Neuron (in vitro differentiated cells): ENCODE data around the gene MALAT1.

Experiments used
- H2AFZ ChIP-seq: one replicate; pipeline ENCODE4 v1.6.1; 2013; ENCODE audit warnings: low read depth, mild to moderate bottlenecking, inconsistent platforms, low read length, moderate library complexity
- H3K27me3 ChIP-seq: one replicate; pipeline ENCODE4 v1.6.1; 2013; ENCODE audit warnings: low read length; ENCODE audit not compliant: insufficient read depth
- H3K36me3 ChIP-seq: one replicate; pipeline ENCODE4 v1.6.1; 2013; ENCODE audit warnings: low read length; ENCODE audit not compliant: insufficient read depth
- H3K4me1 ChIP-seq: one replicate; pipeline ENCODE4 v1.6.1; 2013; ENCODE audit warnings: low read length; ENCODE audit not compliant: insufficient read depth
- H3K4me3 ChIP-seq: 2 replicates; pipeline ENCODE4 v1.5.1; 2013; ENCODE audit warnings: mild to moderate bottlenecking, low read length, moderate library complexity
- H3K9me3 ChIP-seq: one replicate; pipeline ENCODE4 v1.6.1; 2013; ENCODE audit warnings: low read length

MALAT1 gene

DNA sequence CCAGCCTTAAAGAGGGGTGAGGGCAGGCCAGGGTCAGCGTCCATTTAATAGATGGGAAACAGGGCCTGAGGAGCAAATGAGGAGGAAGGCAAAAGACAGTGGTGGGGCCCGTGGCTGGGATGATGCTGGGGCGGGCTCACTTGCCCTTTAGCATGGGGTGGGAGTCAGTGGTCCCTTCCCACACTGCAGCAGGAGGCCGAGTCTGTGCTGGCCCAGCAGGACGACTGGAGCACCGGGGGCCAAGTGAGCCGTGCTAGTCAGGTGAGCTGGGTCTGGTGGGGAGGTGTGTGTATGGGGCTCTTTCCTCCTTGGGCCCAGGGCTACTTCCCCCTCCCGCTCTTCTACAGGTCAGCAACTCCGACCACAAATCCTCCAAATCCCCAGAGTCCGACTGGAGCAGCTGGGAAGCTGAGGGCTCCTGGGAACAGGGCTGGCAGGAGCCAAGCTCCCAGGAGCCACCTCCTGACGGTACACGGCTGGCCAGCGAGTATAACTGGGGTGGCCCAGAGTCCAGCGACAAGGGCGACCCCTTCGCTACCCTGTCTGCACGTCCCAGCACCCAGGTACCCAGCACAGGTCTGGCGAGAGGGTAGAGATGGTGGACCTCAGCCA, 38.9 kb downstream of the MALAT1 start:
- Histone ChIP-seq H2AFZ (no peak overlapping the region), H3K36me3 (peaks cover 46% of the 10 kb centered on the region), H3K27me3 (no peaks in the 10 kb centered on the region)

DNA sequence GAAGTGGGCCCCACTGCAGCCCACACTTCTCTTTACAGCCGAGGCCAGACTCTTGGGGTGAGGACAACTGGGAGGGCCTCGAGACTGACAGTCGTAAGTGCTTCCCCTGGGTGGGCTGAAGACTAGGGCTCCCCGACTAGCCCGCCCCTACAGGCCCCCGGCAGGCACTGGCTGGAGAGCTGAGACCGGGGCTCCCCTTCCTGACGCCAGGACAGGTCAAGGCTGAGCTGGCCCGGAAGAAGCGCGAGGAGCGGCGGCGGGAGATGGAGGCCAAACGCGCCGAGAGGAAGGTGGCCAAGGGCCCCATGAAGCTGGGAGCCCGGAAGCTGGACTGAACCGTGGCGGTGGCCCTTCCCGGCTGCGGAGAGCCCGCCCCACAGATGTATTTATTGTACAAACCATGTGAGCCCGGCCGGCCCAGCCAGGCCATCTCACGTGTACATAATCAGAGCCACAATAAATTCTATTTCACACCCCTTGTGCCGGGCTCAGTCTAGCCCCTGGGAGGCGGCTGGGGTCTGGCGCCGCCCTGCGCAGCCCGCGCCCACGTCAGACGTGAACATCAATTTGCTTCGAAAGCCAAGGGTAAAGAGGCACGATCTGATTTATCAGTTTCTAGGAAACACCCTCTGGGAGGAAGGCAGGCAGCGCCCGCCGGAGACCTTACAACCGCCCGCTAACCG, 39.5 kb downstream of the MALAT1 start:
- no peak overlapping the region for H3K4me3 ChIP-seq
- H3K27me3 ChIP-seq, result no peaks in the 10 kb centered on the region
- no peaks in the 10 kb centered on the region for H3K4me1 ChIP-seq
- H2AFZ ChIP-seq, result no peak overlapping the region
- no peaks in the 10 kb centered on the region for H3K9me3 ChIP-seq
- peaks cover 48% of the 10 kb centered on the region for H3K36me3 ChIP-seq

More for the DNA sequence above, 38.9 kb downstream of the MALAT1 start:
- H3K4me3 ChIP-seq, result no peak overlapping the region
- H3K4me1 ChIP-seq, result no peaks in the 10 kb centered on the region
- no peaks in the 10 kb centered on the region for H3K9me3 ChIP-seq

DNA sequence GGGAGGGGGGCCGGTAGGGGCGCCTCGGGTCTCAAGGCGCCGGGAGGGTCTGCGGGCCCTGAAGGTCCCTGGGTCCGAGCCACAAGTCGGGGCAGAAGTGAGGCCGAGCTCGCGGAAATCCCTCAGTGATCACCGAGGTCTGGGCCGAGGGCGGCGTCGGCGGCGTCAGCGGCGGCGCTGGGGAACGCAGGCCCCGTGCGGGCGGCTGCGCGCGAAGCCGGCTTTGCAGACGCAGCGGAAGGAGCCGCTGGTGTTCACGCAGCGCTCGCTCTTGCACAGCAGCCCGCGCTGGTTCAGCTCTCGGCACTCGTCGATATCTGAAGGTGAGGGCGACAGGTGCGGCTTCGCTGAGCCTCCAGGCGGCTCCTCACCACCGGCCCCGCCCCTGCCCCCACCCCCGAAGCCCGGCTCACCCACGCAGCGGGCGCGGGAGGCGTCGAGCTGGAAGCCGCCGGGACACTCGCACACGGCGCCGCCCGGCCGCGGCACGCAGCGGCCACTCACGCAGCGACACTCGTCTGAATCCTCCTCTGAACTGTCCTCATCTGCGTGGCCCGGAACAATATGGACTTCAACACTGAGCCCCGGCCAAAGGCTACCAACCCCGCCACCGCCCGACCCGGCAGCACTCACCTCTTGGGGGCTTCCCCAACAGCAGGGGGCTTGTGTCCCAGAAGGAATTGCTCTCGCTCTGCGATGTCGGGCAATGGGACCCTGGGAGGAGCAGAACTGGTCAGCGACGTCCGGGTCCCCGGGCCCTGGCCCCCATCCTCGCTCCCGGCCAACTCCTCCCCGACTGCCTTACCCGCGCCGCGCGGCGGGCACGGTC, 40.3 kb downstream of the MALAT1 start:
- H3K4me1 ChIP-seq, result no peaks in the 10 kb centered on the region
- no peaks in the 10 kb centered on the region for H3K9me3 ChIP-seq
- no peak overlapping the region for H3K4me3 ChIP-seq
- peaks cover 49% of the 10 kb centered on the region for H3K36me3 ChIP-seq
- no peak overlapping the region for H2AFZ ChIP-seq
- H3K27me3 ChIP-seq, result no peaks in the 10 kb centered on the region

DNA sequence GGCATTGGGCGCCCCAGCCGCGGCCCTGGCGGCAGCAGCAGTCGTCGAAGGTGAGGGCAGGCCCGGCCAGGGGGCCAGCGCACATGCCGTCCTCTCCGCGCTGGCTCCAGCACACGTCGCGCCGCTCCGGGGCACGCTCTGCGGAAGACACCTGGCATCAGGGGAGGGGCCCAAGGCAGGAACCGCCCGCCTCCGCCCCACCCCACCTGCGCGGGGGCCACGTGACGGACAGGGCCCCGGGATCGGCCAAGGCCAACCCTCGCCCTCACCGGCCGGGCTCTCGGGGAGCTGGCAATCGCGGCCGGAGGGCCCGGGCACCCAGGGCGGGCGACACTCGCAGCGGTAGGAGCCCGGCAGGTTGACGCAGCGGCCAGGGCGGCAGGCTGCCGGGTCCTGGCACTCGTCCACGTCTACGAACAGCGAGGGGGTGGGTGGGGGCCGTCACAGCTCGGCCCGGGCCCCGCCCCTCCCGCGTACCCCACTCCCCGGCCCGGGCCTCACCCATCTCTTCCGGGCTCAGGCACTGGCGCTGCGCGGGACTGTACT, 41.0 kb downstream of the MALAT1 start:
- no peaks in the 10 kb centered on the region for H3K9me3 ChIP-seq
- H3K4me1 ChIP-seq, result no peaks in the 10 kb centered on the region
- peaks cover 47% of the 10 kb centered on the region for H3K36me3 ChIP-seq
- H3K27me3 ChIP-seq, result no peaks in the 10 kb centered on the region
- H3K4me3 ChIP-seq, result no peak overlapping the region
- no peak overlapping the region for H2AFZ ChIP-seq

DNA sequence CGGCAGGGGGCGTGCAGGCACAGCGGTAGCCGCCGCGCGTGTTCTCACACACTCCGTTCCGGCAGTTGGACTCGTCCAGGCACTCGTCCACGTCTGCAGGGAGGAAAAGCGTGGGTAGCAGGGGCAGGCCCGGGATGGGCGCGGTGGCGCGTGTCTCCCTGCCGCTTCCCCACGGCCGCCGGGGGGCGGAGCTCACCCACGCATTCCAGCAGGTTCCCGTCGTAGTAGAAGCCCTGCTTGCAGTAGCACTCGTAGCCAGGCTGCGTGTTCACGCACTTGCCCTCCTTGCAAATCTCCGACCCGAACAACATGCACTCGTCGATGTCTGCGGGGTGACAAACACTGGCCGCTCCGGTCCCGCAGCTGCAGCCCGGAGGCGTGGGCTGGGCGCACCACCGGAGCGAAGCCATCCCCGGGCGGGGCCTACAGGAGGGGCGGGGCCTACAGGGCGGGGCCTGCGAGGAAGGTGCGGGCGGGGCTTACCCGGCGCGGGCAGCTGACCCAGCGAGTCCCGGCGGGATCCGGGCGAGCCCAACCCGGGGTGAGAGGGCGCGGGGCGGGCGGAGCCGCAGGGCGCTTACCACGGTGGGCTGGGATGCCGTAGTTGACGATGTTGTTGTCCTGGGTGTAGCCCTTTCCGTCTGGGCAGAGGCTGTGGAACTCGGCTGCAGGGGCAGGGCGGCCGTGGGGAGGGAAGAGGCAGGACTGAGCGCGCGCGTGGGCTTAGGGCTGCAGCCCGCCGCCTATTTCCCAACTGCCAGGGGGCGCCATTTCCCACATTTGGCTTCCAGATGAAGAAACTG, 41.6 kb downstream of the MALAT1 start:
- H3K27me3 ChIP-seq, result no peaks in the 10 kb centered on the region
- H3K4me3 ChIP-seq, result no peak overlapping the region

DNA sequence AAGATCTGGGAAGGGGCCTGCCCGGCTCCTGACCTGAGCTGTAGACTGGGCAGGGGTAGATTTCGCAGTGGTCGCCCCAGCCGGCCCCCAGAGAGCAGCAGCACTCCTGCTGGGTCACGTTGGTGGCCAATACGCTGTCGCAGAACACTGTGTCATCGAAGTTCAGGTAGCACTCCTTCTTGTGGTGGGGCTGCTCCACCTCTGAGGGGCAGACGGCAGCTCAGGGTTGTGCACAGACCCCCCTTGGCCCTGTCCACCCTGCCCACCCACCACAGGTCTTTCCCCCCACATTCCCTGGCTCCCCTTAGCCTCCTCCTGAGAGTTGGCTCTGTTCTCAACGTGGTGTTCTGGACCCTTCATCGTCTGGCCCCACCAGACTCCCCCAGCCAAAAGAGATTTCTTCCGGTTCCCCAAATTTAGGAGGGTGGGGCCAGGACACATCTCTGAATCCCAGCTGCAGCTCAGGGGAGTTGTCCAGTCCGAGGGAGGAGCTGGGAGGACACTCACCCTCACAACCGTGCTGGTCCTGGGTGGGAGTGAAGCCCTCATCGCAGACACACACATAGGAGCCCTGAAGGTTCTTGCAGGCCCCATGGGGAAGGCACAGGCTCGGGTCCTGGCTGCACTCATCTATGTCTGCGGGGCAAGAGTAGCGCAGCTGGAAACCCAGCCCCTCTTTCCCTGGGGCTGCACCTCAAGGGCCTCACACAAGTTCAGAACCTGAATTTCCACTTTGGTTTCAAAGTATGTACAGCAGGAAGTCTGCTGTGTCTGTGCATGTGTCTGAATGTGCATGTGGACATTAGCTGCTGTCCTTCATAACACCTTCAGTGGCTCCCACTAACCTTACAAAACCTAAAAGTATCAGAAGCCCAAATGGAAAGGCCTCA, 42.5 kb downstream of the MALAT1 start:
- Histone ChIP-seq H3K36me3 (peaks cover 32% of the 10 kb centered on the region), H3K4me3 (no peak overlapping the region), H3K9me3 (no peaks in the 10 kb centered on the region), H3K4me1 (no peaks in the 10 kb centered on the region), H2AFZ (no peak overlapping the region), H3K27me3 (no peaks in the 10 kb centered on the region)

More for the DNA sequence above, 41.6 kb downstream of the MALAT1 start:
- Histone ChIP-seq H2AFZ (no peak overlapping the region), H3K4me1 (no peaks in the 10 kb centered on the region), H3K9me3 (no peaks in the 10 kb centered on the region), H3K36me3 (peaks cover 40% of the 10 kb centered on the region)

DNA sequence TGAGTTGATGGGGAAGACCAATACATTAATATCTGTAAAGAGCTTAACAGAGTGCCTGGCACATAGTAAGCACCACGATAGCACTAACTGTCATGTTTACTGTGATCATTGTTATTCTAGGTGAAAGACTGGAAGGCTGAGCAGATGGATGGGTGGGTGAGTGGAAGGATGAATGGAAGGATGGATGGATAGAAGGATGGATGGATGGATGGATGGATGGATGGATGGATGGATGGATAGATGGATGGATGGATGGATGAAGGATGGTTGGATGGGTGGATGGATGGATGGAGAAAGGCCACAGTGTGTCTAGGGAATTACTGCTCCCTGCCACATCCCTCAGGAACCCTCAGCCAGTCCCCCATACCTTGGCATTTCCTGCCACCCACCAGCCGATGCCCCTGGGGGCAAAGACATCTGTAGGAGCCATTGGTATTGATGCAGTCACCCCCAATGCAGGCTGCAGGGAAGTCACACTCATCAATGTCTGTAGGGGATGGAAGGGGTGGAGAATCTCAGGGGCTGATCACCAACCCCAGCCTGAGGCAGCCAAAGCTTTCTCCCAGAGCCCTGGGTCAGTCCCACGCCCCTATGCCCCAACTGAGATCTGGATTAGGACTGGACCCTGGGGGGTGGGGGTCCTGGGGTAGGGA, 44.0 kb downstream of the MALAT1 start:
- Histone ChIP-seq H3K36me3 (peaks cover 17% of the 10 kb centered on the region), H3K4me3 (no peak overlapping the region), H3K9me3 (no peaks in the 10 kb centered on the region), H3K27me3 (no peaks in the 10 kb centered on the region), H2AFZ (no peak overlapping the region), H3K4me1 (no peaks in the 10 kb centered on the region)

DNA sequence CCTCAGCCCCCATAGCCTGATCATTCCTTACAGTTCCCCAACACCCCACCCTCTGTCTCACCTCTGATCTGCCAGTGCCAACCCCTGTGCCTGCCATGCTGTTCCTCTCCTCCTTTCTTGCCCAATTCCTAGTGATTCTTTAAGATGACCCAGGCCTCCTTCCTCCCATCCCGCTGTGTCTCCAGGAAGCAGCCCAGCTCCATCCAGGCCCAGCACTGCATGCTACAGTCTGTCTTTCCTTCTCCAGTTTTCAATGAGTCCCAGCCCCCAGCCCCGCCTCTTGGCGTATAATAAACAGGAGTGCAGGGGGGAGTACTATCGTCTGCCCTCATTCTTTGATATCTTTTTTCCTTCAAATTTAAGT, 47.0 kb downstream of the MALAT1 start:
- no peaks in the 10 kb centered on the region for H3K27me3 ChIP-seq
- no peaks in the 10 kb centered on the region for H3K4me1 ChIP-seq
- peaks cover 5% of the 10 kb centered on the region for H3K36me3 ChIP-seq
- no peak overlapping the region for H3K4me3 ChIP-seq
- no peak overlapping the region for H2AFZ ChIP-seq
- no peaks in the 10 kb centered on the region for H3K9me3 ChIP-seq

DNA sequence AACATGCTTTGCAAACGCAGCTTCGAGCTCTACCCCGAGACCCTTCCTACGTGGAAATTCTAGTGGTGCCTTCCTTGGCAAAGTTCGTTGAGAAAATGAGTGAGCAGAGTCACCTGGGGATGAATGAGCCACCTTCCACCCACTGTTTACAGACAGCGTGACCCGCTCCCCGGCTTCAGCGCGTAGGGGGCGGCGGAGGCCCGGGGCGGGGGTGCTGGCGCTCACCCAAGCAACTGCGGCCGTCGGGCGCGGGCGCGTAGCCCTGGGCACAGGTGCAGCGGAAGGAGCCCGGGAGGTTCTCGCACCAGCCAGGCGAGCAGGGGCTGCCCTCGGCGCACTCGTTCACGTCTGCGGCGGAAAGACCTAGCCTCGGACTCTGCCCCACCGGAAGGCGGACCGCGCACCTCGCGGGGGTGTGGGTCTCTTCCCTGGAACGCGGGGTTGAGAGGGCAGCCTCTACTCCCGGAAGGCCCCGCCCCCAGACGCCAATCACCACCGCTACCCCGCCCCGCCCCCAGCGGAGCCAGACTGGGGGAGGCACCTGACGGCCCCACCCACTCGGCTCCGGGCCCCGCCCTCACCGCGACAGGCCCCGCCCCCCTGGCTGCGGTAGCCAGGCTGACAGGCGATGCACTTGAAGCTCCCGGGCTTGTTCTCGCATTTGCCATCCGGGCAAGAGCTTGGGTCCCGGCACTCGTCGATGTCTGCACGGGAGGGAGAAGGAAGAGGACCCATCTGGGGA, 47.5 kb downstream of the MALAT1 start:
- Histone ChIP-seq H2AFZ (no peak overlapping the region), H3K36me3 (peaks cover 5% of the 10 kb centered on the region), H3K4me3 (no peak overlapping the region), H3K27me3 (no peaks in the 10 kb centered on the region), H3K9me3 (no peaks in the 10 kb centered on the region), H3K4me1 (no peaks in the 10 kb centered on the region)

DNA sequence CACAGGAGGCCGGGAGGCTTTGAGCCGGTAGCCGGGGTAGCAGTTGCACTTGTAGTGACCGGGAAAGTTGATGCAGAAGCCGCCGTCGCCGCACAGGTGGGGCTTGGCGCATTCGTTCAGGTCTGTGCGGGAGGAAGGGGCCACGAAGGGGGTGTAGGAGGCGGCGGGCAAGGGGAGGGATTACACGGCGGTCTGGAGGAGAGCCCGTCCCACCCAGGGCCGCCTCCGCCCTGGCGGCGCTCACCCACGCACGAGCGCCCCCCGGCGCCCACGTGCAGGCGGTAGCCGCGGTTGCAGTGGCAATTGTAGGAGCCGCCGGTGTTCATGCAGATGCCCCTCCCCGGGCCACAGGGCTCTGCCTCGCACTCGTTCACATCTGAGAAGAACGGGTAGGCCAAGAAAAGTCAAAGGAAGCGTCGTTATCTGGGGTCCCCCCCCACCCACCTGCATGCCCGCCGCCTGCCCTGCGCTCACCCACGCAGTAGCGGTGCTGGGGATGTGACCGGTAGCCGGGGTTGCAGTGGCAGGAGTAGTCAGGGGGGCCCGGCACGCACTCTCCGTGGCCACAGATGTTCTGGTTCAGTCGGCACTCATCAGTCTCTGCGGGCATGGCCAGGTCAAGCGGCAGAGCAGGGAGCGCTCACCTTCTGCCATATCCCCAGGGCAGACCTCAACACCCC, 48.7 kb downstream of the MALAT1 start:
- Histone ChIP-seq H2AFZ (no peak overlapping the region), H3K4me3 (no peak overlapping the region), H3K36me3 (peaks cover 5% of the 10 kb centered on the region), H3K27me3 (no peaks in the 10 kb centered on the region), H3K9me3 (no peaks in the 10 kb centered on the region), H3K4me1 (no peaks in the 10 kb centered on the region)

DNA sequence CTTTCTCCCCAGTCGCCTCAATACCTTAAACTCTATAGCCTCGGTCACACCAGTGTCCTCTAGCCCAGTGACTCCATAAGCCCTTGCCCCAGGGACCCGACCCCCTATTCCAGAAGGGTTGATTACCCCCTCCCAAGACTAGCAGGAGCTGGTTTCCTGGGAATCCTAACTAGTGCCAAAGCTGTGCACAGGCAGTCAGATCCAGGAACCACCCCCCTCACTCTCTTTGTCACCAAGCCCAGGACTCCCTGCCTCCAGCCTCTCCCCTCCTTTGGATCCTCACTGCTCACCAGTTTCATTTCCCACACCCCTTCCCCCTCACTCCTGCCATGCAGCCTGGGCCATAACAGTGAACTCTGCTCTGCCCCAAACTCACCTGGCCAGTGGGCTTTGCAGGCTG, 49.5 kb downstream of the MALAT1 start:
- no peak overlapping the region for H3K4me3 ChIP-seq
- H3K4me1 ChIP-seq, result no peaks in the 10 kb centered on the region
- H3K27me3 ChIP-seq, result no peaks in the 10 kb centered on the region
- no peak overlapping the region for H2AFZ ChIP-seq
- H3K36me3 ChIP-seq, result peaks cover under 1% of the 10 kb centered on the region
- no peaks in the 10 kb centered on the region for H3K9me3 ChIP-seq
